HCT116 (cell line): ENCODE measurements around the gene TAF9B. TPM values are rescaled to one million over a fixed set of nuclear protein-coding genes. Genes with fewer than 3 reads are reported as not detected.

ENCODE experiments used
- ATAC-seq: fragments of 200-7000 bp; cut with Tn5 transposase; 2 replicates; pipeline ENCODE4 v1.9.1; 2020; ENCODE audit warnings: mild to moderate bottlenecking, moderate library complexity
- BruUV-seq: library from RNA; stranded (reverse); fragments of 400-500 nt; replicated peaks from 2 replicates; lab custom pipeline; 2021; lab: Mats Ljungman, UMichigan
- CTCF ChIA-PET: fragments of 300-600 bp; sonication (Branson Sonifier 250); formaldehyde crosslinking; loops from one replicate; lab custom pipeline; 2021; ENCODE audit warnings: antibody characterized with exemption; lab: Charles Lee
- POLR2A ChIA-PET: fragments of 300-600, 350-600 bp; sonication (Branson Sonifier 250); formaldehyde crosslinking; loops from one replicate; lab custom pipeline; 2021; ENCODE audit warnings: antibody characterized with exemption; lab: Charles Lee
- RAD21 ChIA-PET, 2 experiments: fragments of 300-600 bp; sonication (Branson Sonifier 250); formaldehyde crosslinking; loops; one replicate each; lab custom pipeline; 2023; ENCODE audit warnings: low total read pairs in 2 of 2; ENCODE audit not compliant: uncharacterized antibody in 2 of 2, unreplicated experiment in 2 of 2, low non-redundant PET in 1 of 2; lab: Charles Lee
- DNase-seq: peaks from one replicate; pipeline ENCODE4 v3.0.0-alpha.2; 2010; ENCODE audit warnings: low read depth, low spot score
- H2AFZ ChIP-seq: fragments of 200-600 bp; shearing (Covaris generic), sonication (generic); 2 replicates; pipeline ENCODE4 v1.6.1; 2017; ENCODE audit warnings: low read depth, mixed run types, mixed read lengths, antibody characterized with exemption, low read length; ENCODE audit not compliant: poor library complexity, severe bottlenecking
- H3K27ac ChIP-seq: 2 replicates; pipeline ENCODE4 v1.5.1; 2012; ENCODE audit warnings: low read depth, low read length
- H3K27me3 ChIP-seq: fragments of 200-600 bp; sonication (generic); 2 replicates; pipeline ENCODE4 v1.6.1; 2016; ENCODE audit warnings: mixed run types, low read length, mixed read lengths; ENCODE audit not compliant: insufficient read depth
- H3K36me3 ChIP-seq, 2 experiments: fragments of 200-500 bp in 1 of 2; fragments of 200-600 bp in 1 of 2; sonication (Bioruptor generic) in 1 of 2; sonication (generic) in 1 of 2; 2 replicates each; pipeline versions ENCODE4 v1.5.1 to v1.6.1; 2014 to 2016; ENCODE audit warnings: low read length in 2 of 2, inconsistent platforms in 1 of 2, mixed read lengths in 1 of 2, mixed run types in 1 of 2; ENCODE audit not compliant: insufficient read depth in 2 of 2, control insufficient read depth in 1 of 2
- H3K4me1 ChIP-seq, 2 experiments: fragments of 200-600 bp in 1 of 2; sonication (generic) in 1 of 2; 2 replicates each; pipeline versions ENCODE4 v1.5.1 to v1.6.1; 2012 to 2017; ENCODE audit warnings: low read length in 2 of 2, inconsistent platforms in 1 of 2, mild to moderate bottlenecking in 1 of 2, mixed read lengths in 1 of 2, mixed run types in 1 of 2, moderate library complexity in 1 of 2; ENCODE audit not compliant: insufficient read depth in 2 of 2, control insufficient read depth in 1 of 2
- H3K4me2 ChIP-seq: fragments of 200-600 bp; sonication (generic); 2 replicates; pipeline ENCODE4 v1.6.1; 2017; ENCODE audit warnings: mixed run types, low read length, mixed read lengths
- H3K4me3 ChIP-seq, 2 experiments: fragments of 200-600 bp in 1 of 2; sonication (generic) in 1 of 2; replicated peaks in 1 of 2; 2 replicates each; pipeline ENCODE4 v1.5.1; 2011 to 2016; ENCODE audit warnings: low read length in 2 of 2, control low read depth in 1 of 2, low read depth in 1 of 2, mild to moderate bottlenecking in 1 of 2, mixed read lengths in 1 of 2, mixed run types in 1 of 2
- H3K79me2 ChIP-seq: fragments of 200-600 bp; sonication (generic); 2 replicates; pipeline ENCODE4 v1.6.1; 2017; ENCODE audit warnings: mild to moderate bottlenecking, mixed run types, low read length, moderate library complexity, mixed read lengths; ENCODE audit not compliant: insufficient read depth
- H3K9ac ChIP-seq: fragments of 200-600 bp; sonication (generic); 2 replicates; pipeline ENCODE4 v1.6.1; 2016; ENCODE audit warnings: low read length, mixed read lengths
- H3K9me2 ChIP-seq: fragments of 200-600 bp; sonication (generic), shearing (Covaris generic); 2 replicates; pipeline ENCODE4 v1.6.1; 2017; ENCODE audit warnings: mixed run types, mild to moderate bottlenecking, moderate library complexity; ENCODE audit not compliant: insufficient read depth
- H3K9me3 ChIP-seq, 2 experiments: fragments of 200-500 bp in 1 of 2; fragments of 200-600 bp in 1 of 2; sonication (Bioruptor generic) in 1 of 2; sonication (generic) in 1 of 2; 2 replicates each; pipeline ENCODE4 v1.6.1; 2014 to 2017; ENCODE audit warnings: low read length in 2 of 2, mixed read lengths in 2 of 2, inconsistent platforms in 1 of 2, low read depth in 1 of 2, mild to moderate bottlenecking in 1 of 2, mixed run types in 1 of 2, moderate library complexity in 1 of 2; ENCODE audit not compliant: control insufficient read depth in 1 of 2, insufficient read depth in 1 of 2
- H4K20me1 ChIP-seq: fragments of 200-600 bp; sonication (generic), shearing (Covaris generic); 2 replicates; pipeline ENCODE4 v1.6.1; 2017; ENCODE audit warnings: mixed run types, mild to moderate bottlenecking, moderate library complexity; ENCODE audit not compliant: insufficient read depth
- ATF3 ChIP-seq: IDR thresholded peaks from 2 replicates; pipeline ENCODE4 v1.6.1; 2012
- CEBPB ChIP-seq: IDR thresholded peaks from 2 replicates; pipeline ENCODE4 v1.6.1; 2012; ENCODE audit warnings: low read depth
- CTCF ChIP-seq, 3 experiments: fragments of 200-600 bp in 1 of 3; sonication (generic) in 1 of 3; IDR thresholded peaks in 2 of 3; conservative IDR thresholded peaks in 1 of 3; 2 replicates each; pipeline ENCODE4 v1.5.1; 2012 to 2017; ENCODE audit warnings: low read depth in 2 of 3, low read length in 2 of 3, antibody characterized with exemption in 1 of 3, borderline replicate concordance in 1 of 3, control low read depth in 1 of 3, mild to moderate bottlenecking in 1 of 3, mixed read lengths in 1 of 3, mixed run types in 1 of 3, moderate library complexity in 1 of 3; ENCODE audit not compliant: insufficient read depth in 1 of 3
- ELF1 ChIP-seq: IDR thresholded peaks from 2 replicates; pipeline ENCODE4 v1.6.1; 2012; ENCODE audit warnings: low read depth, borderline replicate concordance
- EZH2 ChIP-seq: fragments of 200-600 bp; sonication (generic); IDR thresholded peaks from 2 replicates; pipeline ENCODE4 v1.6.1; 2017; ENCODE audit warnings: antibody characterized with exemption, mixed run types
- EZH2phosphoT487 ChIP-seq: fragments of 200-600 bp; IDR thresholded peaks from 2 replicates; pipeline ENCODE4 v1.6.1; 2018; ENCODE audit warnings: antibody characterized with exemption, borderline replicate concordance
- JUND ChIP-seq: IDR thresholded peaks from 2 replicates; pipeline ENCODE4 v1.6.1; 2012
- POLR2A ChIP-seq: IDR thresholded peaks from 2 replicates; pipeline ENCODE4 v1.7.0; 2011; ENCODE audit warnings: borderline replicate concordance; ENCODE audit not compliant: insufficient read depth, insufficient read length; ENCODE audit errors: extremely low read depth
- SIN3A ChIP-seq: IDR thresholded peaks from 2 replicates; pipeline ENCODE4 v1.6.1; 2012; ENCODE audit warnings: low read depth
- SRF ChIP-seq: IDR thresholded peaks from 2 replicates; pipeline ENCODE4 v1.6.1; 2012; ENCODE audit warnings: low read depth
- TCF7L2 ChIP-seq: IDR thresholded peaks from 2 replicates; pipeline ENCODE4 v1.7.0; 2011; ENCODE audit warnings: borderline replicate concordance, inconsistent platforms; ENCODE audit not compliant: insufficient read depth, insufficient read length; ENCODE audit errors: extremely low read depth
- YY1 ChIP-seq: IDR thresholded peaks from 2 replicates; pipeline ENCODE4 v1.6.1; 2011; ENCODE audit warnings: low read length, low read depth, moderate library complexity, mild to moderate bottlenecking; ENCODE audit not compliant: insufficient replicate concordance; ENCODE audit errors: extremely low read depth
- ZBTB33 ChIP-seq: IDR thresholded peaks from 2 replicates; pipeline ENCODE4 v1.6.1; 2011; ENCODE audit warnings: mild to moderate bottlenecking, low read length, moderate library complexity; ENCODE audit not compliant: insufficient replicate concordance; ENCODE audit errors: extremely low read depth
- ZFX ChIP-seq: fragments of 450-650 bp; IDR thresholded peaks from 2 replicates; pipeline ENCODE4 v1.6.1; 2017
- intact Hi-C: fragments of 100-400 bp; cut with micrococcal nuclease; formaldehyde crosslinking; loops from 2 replicates; pipeline ENCODE4 v1.10.0; 2022
- total RNA-seq: library from RNA; stranded (reverse); gene quantifications from one replicate; pipeline ENCODE4 v1.2.1, GENCODE V29; 2021; ENCODE audit not compliant: unreplicated experiment

TAF9B gene
- total RNA-seq, 1 experiment from 2014 or later: 16.2 TPM

- ChIA-PET CTCF (interaction anchor here (0.7 kb wide), 1 partner anchor 16 kb away, joined by 3 read pairs; no protein-coding TSS in a partner anchor), RAD21 (no interaction called here), POLR2A (no interaction called here)
- H3K4me3 ChIP-seq: no peak overlapping the region
- no peak overlapping the region for H3K27ac ChIP-seq
- no peak for DNase-seq
- H3K4me2 ChIP-seq: no peak overlapping the region
- peaks cover 29% of the 10 kb centered on the region for H4K20me1 ChIP-seq
- H3K36me3 ChIP-seq: peaks cover 26 to 30% of the 10 kb centered on the region in 2 experiments
- no TSS peak for BruUV-seq
- no peaks in the 10 kb centered on the region for H3K9me2 ChIP-seq
- peaks cover 5 to 24% of the 10 kb centered on the region in 2 experiments; a peak in 3 of 4 replicates for H3K4me1 ChIP-seq
- intact Hi-C loops: no loop called here
- H3K9ac ChIP-seq: no peak overlapping the region
- ATAC-seq: no peak
- peaks cover 100% of the 10 kb centered on the region for H3K79me2 ChIP-seq
- no peak for TF ChIP-seq CEBPB
- H2AFZ ChIP-seq: no peak overlapping the region
- H3K9me3 ChIP-seq: no peaks in the 10 kb centered on the region
- no peaks in the 10 kb centered on the region for H3K27me3 ChIP-seq
These were observed 30.0 kb downstream of the TAF9B start for GRCh38 chrX:78109458-78109857.

GRCh38 chrX:78106651-78106986 lies 32.8 kb downstream of the TAF9B start:
- TF ChIP-seq EZH2phosphoT487 (no peak), SIN3A (no peak), ZFX (no peak), JUND (no peak), CTCF (IDR thresholded peaks at IDR 0.05 in 2 of 3, conservative IDR thresholded peaks at IDR 0.05 in 1 of 3; ENCODE audit: borderline replicate concordance in 1 of 3, insufficient read depth in 1 of 3, low read depth in 2 of 3, low read length in 2 of 3) (no peak), POLR2A (no peak), ELF1 (no peak), ATF3 (no peak), TCF7L2 (no peak), YY1 (no peak), SRF (no peak), CEBPB (no peak), EZH2 (no peak), ZBTB33 (no peak)
- BruUV-seq: no TSS peak
- Histone ChIP-seq H3K9me3 (no peaks in the 10 kb centered on the region), H2AFZ (no peak overlapping the region), H3K79me2 (peaks cover 76% of the 10 kb centered on the region), H3K27ac (no peak overlapping the region), H3K4me2 (peak overlapping the region; percentile 82; the same call in 1 of the 2 replicates), H3K36me3 (peaks cover 17 to 20% of the 10 kb centered on the region in 2 experiments), H4K20me1 (peaks cover 29% of the 10 kb centered on the region), H3K27me3 (no peaks in the 10 kb centered on the region), H3K4me1 (peaks cover 8 to 35% of the 10 kb centered on the region in 2 experiments; a peak in 3 of 4 replicates), H3K4me3 (peak overlapping the region in 1 of 2 experiments; percentile 90; a peak in 1 of 4 replicates), H3K9me2 (no peaks in the 10 kb centered on the region), H3K9ac (no peak overlapping the region)
- DNase-seq (no peak), ATAC-seq (no peak)
- intact Hi-C loops: no loop called here
- RAD21 ChIA-PET: no interaction called here
- POLR2A ChIA-PET: no interaction called here
- CTCF ChIA-PET: no interaction called here
